CD4-positive, alpha-beta T cell treated with Interleukin-6 for 4 hours (primary cell): ENCODE data around the gene HABP4.
A peak's percentile ranks its signal among the peaks of the same experiment; 100 is the strongest.

ENCODE experiments used
- DNase-seq: peaks from one replicate; pipeline ENCODE4 v3.0.0-alpha.2; 2020; ENCODE audit warnings: mixed read lengths

The HABP4 gene

GRCh38 chr9:96436063-96436455 lies 13.9 kb upstream of the HABP4 start:
- DNase-seq: no peak

GRCh38 chr9:96436456-96437126 lies 13.4 kb upstream of the HABP4 start:
- no peak for DNase-seq

GRCh38 chr9:96437454-96437853 lies 12.5 kb upstream of the HABP4 start:
- no peak for DNase-seq

- no peak for DNase-seq
Observed at GRCh38 chr9:96440671-96441199, 9.2 kb upstream of the HABP4 start.

GRCh38 chr9:96441798-96442445 lies 8.0 kb upstream of the HABP4 start:
- DNase-seq: no peak

- DNase-seq: no peak
Observed at GRCh38 chr9:96442491-96442890, 7.5 kb upstream of the HABP4 start.

- DNase-seq: no peak
Observed at GRCh38 chr9:96447406-96447805, 2.6 kb upstream of the HABP4 start.

GRCh38 chr9:96448546-96449170 lies 1.3 kb upstream of the HABP4 start:
- no peak for DNase-seq

GRCh38 chr9:96449523-96449844 lies 485 bp upstream of the HABP4 start:
- DNase-seq: no peak

GRCh38 chr9:96450613-96451528 lies 902 bp downstream of the HABP4 start:
- DNase-seq: peak; percentile 60

GRCh38 chr9:96453625-96454024 lies 3.7 kb downstream of the HABP4 start:
- no peak for DNase-seq

- no peak for DNase-seq
Observed at GRCh38 chr9:96457266-96457665, 7.3 kb downstream of the HABP4 start.

- DNase-seq: no peak
Observed at GRCh38 chr9:96458226-96458625, 8.3 kb downstream of the HABP4 start.

- no peak for DNase-seq
Observed at GRCh38 chr9:96459268-96460007, 9.5 kb downstream of the HABP4 start.

- DNase-seq: no peak
Observed at GRCh38 chr9:96460470-96460869, 10.5 kb downstream of the HABP4 start.

GRCh38 chr9:96460882-96461281 lies 10.9 kb downstream of the HABP4 start:
- no peak for DNase-seq

GRCh38 chr9:96461336-96461735 lies 11.4 kb downstream of the HABP4 start:
- no peak for DNase-seq

- DNase-seq: no peak
Observed at GRCh38 chr9:96462541-96462940, 12.6 kb downstream of the HABP4 start.

- DNase-seq: no peak
Observed at GRCh38 chr9:96464426-96464825, 14.5 kb downstream of the HABP4 start.

GRCh38 chr9:96467784-96468183 lies 17.8 kb downstream of the HABP4 start:
- DNase-seq: no peak

GRCh38 chr9:96476013-96476412 lies 26.0 kb downstream of the HABP4 start:
- DNase-seq: no peak

GRCh38 chr9:96476591-96476990 lies 26.6 kb downstream of the HABP4 start:
- no peak for DNase-seq
